NK-92 treated with Interleukin-12 subunit alpha and Interleukin-12 subunit beta, amount 100 ng/mL, for 24 hours (cell line): ENCODE measurements around the gene DCAF10.
A peak's percentile ranks its signal among the peaks of the same experiment; 100 is the strongest.
"Not testable (repeated sequence)": the region's sequence is repeated elsewhere in the genome, so short reads cannot be mapped to it uniquely, and the experiment has no call there.

ENCODE experiments used
- DNase-seq: peaks from one replicate; lab custom pipeline; 2025; lab: John Stamatoyannopoulos, UW

DCAF10 gene

GRCh38 chr9:37862530-37862929 is 61.9 kb downstream of the DCAF10 start:
- DNase-seq, result no peak

- DNase-seq, result no peak
Observed at GRCh38 chr9:37870081-37870798, 69.6 kb downstream of the DCAF10 start.

DNA sequence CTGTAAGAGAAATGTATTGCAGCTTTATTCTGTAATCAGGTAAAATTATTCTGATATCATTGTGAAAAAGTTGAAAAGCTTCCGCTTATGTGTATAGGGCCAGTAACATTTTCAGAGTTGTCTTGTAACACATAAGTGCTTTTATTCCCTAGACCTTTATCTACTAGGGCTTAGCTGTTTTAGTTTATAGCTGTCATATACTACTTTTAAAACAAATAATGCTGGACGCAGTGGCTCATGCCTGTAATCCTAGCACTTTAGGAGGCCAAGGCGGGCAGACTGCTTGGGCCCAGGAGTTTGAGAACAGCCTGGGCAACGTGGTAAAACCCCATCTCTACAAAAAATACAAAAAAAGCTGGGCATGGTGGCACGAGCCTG is 70.2 kb downstream of the DCAF10 start:
- no peak for DNase-seq

DNA sequence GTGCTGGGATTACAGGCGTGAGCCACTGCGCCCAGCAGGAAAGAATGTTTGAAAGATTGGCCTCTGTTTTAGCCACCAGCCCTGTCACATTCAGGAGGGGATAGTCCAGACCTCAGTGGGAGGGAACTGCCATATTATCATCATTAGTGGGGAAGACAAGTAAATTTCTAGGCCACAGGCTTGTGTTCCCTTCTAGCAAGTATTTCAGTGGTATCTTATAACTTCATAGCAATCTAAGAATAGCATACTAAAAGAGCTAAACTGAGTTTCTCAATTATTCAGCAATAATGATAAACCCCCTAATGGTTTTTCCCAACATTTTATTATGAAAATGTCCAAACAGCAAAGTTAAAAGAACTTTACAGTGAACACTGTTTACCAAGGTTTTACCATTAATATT is 73.4 kb downstream of the DCAF10 start:
- DNase-seq, result no peak

DNA sequence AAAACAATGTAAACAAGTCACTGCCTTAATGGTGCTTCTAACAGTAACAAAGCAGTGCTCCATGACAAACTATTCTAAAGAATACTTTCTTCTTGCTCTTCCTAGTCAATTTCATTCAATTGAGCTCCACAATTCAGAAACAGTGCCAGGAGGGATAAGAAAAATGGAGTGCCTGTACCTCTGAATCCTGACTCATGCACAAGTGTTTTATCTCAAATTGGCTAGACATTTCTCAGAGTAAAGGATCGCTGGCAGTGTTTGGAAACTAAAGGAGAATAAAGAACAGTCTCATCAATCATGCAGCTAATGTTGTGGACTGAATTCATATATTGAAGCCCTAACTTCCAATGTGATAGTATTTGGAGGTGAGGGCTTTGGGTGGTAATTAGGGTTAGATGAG is 75.8 kb downstream of the DCAF10 start:
- no peak for DNase-seq

- DNase-seq, result no peak
Observed at GRCh38 chr9:37880916-37881479, 80.4 kb downstream of the DCAF10 start.

DNA sequence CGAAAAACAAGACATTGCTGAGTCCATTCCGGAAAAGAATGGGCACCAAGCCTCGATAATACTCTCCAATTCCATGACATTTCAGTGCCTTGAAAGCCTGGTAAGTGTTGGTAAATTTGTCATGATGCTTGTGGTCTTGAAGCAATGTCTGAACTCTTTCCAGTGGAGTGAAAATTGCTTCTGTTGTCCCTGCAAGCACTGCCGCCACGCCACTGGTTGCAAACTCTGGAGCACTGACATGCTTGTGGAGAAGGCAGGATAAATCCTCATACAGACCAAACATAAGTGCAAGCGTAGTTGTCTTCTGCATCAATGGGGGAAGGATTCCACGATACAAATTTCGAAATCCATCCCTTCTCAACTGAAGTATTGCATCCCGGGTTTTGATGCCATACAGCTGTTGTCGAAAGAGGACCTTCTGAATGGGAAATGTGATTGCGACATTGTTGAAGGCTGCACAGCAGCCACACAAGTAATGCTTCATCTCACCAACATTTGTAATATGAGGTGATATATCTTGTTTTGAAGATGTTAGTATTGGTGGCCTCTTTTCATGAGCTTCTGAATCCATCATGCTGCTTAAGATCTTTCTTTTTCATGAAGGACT is 87.5 kb downstream of the DCAF10 start:
- DNase-seq, result not testable (repeated sequence)

GRCh38 chr9:37889536-37889935 is 88.9 kb downstream of the DCAF10 start:
- DNase-seq, result no peak

DNA sequence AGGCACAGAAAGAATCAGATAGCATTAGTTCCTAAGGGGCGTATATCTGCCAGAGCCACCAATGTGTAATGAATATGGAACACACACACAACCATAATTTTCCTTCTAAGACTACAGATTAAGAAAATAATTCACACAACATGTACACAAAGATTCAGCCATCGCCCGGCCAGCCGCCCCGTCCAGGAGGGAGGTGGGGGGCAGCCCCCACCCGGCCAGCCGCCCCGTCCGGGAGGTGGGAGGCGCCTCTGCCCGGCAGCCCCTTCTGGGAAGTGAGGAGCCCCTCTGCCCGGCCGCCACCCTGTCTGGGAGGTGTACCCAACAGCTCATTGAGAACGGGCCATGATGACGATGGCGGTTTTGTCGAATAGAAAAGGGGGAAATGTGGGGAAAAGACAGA is 90.4 kb downstream of the DCAF10 start:
- DNase-seq, result not testable (repeated sequence)

- DNase-seq, result no peak
Observed at GRCh38 chr9:37892063-37892462, 91.5 kb downstream of the DCAF10 start.

- no peak for DNase-seq
Observed at GRCh38 chr9:37897665-37898064, 97.1 kb downstream of the DCAF10 start.

DNA sequence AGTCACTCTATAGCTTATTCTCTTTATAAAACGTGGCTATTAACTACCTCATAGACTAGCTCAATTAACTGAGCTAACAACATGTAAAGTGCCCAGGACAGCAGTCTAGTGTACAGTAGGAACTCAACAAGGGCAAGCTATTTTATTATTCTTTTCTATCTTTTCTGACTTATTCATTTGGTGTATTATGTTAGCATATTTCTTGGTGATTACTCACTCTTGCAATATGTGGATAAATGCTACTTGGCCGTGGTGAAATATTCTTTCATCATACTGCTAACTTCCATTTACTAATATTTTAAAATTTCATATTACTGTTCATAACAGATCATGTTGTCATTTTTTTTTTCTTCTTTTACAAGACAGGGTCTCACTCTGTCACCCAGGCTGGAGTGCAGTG is 98.4 kb downstream of the DCAF10 start:
- no peak for DNase-seq

- DNase-seq, result no peak
Observed at GRCh38 chr9:37902131-37902530, 101.5 kb downstream of the DCAF10 start.

- DNase-seq, result no peak
Observed at GRCh38 chr9:37902796-37903646, 102.4 kb downstream of the DCAF10 start.

GRCh38 chr9:37903647-37904444 is 103.2 kb downstream of the DCAF10 start, which contains the start of gene SLC25A51:
TSS of gene SLC25A51 (minus strand) at chr9:37904127. CDS start at chr9:37888550, 15,577 bp downstream.
- peak; percentile 91 for DNase-seq

DNA sequence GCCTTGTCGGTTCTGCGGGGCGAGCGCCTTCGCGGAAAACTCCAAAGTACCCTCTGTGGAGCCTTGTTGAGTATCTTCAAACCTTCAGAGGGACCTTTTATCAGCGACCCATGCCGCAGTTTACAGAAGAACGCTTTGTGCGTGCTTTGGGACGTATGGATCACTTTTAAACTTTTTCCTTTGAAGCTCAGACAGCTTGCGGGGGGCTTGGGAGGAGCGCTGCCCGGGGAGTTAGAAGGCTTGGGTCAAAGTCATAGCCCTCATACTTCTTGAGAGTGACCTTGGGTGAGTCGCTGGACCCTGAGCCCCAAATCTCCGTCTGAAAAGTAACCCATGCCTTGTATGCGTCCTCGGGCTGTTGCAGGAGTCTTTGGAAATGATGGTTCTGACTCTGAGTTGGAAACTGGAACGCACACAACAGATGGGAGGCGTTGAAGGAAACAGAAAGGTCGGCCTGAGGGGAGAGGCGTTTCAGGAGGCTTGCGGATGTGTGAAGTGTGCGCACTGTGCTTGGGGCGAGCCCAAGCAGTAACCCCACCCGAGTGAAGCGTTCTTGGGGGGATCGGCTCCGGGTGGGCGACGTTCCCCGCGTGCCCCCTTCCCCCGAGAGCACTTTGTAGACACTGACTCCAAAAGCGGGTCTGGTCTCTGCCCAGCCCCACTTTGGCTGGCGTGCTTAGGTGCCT is 104.0 kb downstream of the DCAF10 start:
- no peak for DNase-seq

DNA sequence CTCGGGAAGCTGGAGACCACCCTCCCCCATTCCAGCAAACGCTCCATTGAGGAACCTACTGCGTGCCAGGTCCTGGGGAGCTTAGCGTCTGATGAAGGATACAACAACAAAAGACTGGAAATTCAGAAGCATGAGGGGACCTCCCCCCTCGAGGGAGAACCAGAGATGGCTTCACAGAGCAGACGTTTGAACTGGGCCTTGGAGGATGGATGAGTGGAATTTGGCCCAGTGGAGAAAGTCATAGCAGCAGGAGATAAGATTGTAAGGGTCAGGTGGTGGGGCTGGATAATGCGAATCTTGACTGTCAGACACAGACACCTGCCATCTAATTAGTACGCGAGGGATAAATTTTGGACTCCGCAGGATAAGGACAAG is 104.5 kb downstream of the DCAF10 start:
- no peak for DNase-seq

- DNase-seq, result no peak
Observed at GRCh38 chr9:37905776-37906175, 105.2 kb downstream of the DCAF10 start.

DNA sequence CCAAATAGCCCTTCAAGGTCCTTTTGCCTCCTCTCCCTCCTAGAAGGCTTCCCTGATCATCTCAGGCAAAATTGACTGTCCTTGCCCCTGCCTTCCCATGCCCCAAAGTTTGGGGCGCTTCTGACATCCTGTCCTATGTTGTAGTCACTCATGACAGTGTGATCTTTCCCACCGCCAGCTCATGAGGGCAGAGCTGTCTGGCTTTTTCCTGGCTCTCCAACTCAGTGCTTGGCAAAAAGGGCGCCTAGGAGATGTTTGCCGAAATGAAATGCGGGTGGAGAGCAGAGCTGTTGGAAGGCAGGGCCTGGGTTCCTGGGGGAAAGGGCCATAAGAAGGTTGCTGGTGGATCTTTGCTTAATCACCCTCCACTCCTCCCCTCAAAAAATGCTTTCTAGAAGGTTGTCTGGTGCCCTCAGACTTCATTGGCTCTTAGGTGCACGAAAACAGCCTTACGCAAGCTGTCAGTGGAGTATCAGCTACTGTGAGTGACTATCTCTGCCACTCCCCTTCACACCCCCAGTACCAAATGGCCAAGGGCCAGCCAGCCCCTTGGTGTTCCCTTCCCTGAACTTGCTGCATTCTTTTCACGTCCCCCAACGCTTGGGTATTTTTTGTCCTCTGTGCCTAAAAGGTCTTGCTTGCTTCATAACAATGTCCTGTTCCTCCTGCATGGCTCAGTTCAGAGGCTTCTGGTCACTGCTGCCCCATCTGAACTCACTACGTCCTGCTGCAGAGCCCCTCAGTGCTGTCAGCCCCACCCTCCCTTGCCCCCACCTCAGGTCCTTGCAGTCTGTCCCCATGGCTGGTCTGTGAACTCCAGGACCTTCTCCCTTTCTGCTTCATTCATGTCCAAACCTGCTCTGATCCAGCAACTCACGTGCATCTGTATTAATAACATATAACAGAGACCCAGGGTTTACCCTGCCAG is 106.0 kb downstream of the DCAF10 start:
- no peak for DNase-seq

- no peak for DNase-seq
Observed at GRCh38 chr9:37908283-37908682, 107.7 kb downstream of the DCAF10 start.
